HG03442 (cell line): ENCODE measurements around the gene PLCB1.
"Not testable (repeated sequence)": the region's sequence is repeated elsewhere in the genome, so short reads cannot be mapped to it uniquely, and the experiment has no call there.

ENCODE experiments used
- ATAC-seq: cut with Tn5 transposase; IDR thresholded peaks from one replicate; pipeline ENCODE4 v1.9.1; 2021; ENCODE audit warnings: mild to moderate bottlenecking, moderate library complexity; ENCODE audit not compliant: unreplicated experiment

PLCB1 gene

GRCh38 chr20:8155229-8155628, 23.2 kb downstream of the PLCB1 start:
- no peak for ATAC-seq

GRCh38 chr20:8155812-8156211, 23.7 kb downstream of the PLCB1 start:
- ATAC-seq: no peak

- ATAC-seq: peak; percentile 89
These were observed 24.4 kb downstream of the PLCB1 start for GRCh38 chr20:8156235-8157079.

- not testable (repeated sequence) for ATAC-seq
These were observed 27.2 kb downstream of the PLCB1 start for GRCh38 chr20:8159217-8159616.

DNA sequence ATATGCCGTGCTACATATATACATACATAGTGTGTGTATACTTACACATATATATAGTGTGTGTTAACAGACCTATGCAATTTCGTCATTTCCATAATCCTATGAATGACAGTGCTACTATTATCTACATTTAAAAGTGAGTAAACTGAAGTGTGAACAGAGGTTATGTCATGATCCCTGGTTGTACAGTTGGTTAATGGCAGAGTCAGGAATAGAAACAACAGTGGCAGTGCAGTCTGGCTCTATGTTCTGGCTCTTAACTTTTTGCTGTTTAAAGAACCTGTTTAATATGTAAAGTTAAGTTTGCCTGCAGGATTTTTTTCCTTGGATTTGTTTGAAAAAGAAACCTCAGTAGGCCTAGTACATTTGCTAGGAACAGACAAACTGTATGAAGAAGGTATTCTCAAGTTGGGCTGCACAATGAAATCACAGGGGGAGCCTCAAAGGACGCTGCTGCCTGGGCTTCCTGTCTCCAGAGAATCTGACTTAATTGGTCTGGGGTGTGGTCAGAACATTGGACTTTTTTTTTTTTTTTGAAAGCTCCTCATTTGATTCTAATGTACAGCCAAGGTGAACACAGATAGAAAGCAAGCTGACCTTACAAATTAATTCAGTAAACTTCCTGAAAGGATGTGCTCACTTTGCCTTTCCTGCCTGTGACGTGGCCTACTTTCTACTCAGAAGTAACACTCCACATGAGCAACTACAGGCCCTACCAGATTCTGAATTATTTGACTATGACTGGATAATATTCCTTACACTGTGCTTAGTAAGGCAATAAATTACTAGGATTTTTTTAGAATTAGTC, 29.4 kb downstream of the PLCB1 start:
- ATAC-seq: no peak

DNA sequence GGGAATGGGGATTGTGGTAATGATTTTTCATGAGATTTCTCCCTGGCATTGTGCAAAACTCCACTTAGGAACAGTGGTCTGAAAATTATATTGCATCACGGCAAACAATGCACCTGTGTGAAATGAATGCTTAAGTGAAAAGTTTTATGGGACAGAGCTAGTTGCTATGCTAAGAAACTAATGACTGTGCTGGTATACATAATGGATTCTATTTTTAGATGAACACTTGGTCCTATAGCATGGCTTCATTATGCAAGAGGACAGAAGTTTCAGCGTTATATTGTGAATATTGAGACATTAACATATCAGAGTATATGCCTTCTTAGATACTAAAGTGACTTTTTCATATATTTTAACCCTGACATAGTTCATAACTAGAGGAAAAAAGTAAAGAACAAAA, 30.5 kb downstream of the PLCB1 start:
- no peak for ATAC-seq

- ATAC-seq: no peak
These were observed 31.5 kb downstream of the PLCB1 start for GRCh38 chr20:8163543-8163942.

- ATAC-seq: no peak
These were observed 34.7 kb downstream of the PLCB1 start for GRCh38 chr20:8166730-8167129.

- no peak for ATAC-seq
These were observed 36.8 kb downstream of the PLCB1 start for GRCh38 chr20:8168785-8169288.

DNA sequence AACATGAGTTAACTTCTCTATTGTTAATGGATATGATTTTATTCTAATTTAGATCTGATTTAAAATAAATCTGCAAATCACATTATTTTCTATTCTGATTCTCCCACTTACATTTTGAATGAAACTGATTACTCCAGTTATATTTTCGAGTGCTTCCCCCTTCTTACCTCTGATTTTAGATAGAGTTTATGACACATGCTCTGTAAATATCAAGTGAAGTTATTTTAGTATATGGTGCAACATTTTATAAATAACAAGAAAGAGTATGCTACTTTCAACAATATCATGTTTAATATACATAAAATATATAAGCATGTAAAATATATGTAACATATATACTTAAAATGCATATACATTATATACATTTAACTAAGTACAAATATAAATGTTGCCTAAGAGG, 38.9 kb downstream of the PLCB1 start:
- ATAC-seq: no peak

- no peak for ATAC-seq
These were observed 40.1 kb downstream of the PLCB1 start for GRCh38 chr20:8172191-8172590.

- no peak for ATAC-seq
These were observed 43.9 kb downstream of the PLCB1 start for GRCh38 chr20:8175741-8176675.

- ATAC-seq: no peak
These were observed 51.5 kb downstream of the PLCB1 start for GRCh38 chr20:8183526-8183925.

DNA sequence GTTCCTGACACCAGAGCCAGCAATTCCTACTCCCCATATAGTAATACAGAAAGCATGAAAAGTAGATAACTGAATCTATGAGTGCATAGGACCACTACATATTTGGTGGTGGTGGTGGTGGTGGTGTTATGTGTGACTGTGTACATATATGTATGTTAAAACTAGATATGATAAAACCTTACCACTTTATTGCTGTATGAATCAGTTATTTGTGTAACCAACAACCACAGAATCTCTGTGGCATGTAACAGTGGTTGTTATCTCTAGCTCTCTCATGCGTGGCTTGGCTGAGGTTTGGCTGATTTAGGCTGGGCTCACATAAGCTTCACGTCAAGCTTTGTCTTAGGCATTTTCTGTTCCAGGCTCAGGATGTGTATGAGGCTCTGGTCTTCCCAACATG, 55.7 kb downstream of the PLCB1 start:
- no peak for ATAC-seq

DNA sequence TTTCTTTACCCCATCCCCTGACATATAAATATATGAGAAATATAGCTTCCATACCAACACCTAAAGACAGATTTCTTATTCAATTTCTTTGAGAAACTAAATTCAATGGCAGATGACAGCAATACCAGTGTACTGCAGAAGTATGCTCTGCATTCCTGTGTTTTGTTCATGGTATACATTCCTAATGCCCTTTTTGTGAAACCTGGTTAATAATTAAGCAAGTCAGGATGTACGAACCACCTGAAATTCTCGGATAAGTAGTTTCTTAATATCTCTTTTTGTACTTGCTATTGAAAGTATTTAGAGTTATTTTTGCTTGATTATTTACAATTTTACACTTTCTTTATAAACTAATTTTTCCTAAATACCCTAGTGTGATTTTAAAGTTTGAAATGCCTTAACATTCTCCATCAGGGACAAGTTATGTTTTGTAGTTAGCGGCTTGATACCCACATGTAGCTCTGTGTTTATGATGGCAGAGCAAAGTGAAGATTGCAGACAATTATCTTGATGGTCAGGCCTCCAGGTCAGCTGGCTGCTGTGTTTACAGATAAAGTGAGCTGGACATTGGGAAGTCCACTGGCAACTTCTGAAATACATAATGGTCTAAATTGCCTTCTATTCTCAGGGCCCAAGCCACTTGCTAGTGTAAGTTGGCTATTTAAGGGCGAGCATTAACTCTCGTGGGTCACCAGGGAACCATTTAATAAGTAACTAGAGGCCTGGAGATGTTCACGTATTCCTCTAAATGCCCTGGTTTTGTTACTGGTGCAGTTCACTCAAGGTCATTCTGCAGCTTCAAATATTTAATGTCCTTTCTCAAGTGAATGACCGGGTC, 58.2 kb downstream of the PLCB1 start:
- ATAC-seq: no peak

DNA sequence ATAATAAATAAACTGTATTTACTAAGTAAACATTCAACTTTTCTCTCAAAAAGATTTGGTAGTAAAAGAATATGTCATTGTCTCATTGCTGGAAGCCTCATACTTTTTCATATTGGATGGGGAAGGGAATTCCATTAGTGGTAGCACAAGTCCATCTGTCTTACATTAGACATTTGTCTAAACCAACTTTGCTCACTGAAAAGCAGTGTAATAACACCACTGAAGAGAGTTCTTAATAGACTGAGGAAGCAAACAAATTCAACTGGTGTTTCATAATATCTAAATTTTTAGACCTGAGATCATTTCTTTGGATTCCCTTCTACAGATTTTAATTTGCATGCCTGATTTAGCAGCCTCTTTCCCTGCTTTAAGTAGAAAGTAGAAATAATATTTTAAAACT, 62.7 kb downstream of the PLCB1 start:
- no peak for ATAC-seq

DNA sequence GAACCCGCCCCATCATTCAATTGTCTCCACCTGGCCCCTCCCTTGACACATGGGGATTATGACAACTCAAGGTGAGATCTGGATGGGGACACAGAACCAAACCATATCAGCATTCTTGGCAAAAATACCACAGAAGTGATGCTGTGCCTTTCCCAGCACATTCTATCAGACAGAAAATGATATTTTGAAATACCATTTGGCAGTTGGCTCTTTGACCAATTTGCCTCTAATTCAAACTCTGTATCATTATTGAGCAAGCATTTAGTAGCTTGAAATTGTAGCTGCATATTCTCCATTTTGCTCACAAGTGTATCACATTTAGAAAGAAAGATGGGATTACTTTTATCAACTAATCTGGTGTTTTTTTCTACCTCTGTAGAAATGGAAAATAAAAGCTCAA, 64.0 kb downstream of the PLCB1 start:
- ATAC-seq: no peak

GRCh38 chr20:8200220-8200619, 68.2 kb downstream of the PLCB1 start:
- ATAC-seq: no peak

GRCh38 chr20:8203366-8203765, 71.3 kb downstream of the PLCB1 start:
- no peak for ATAC-seq

GRCh38 chr20:8205996-8206395, 73.9 kb downstream of the PLCB1 start:
- ATAC-seq: no peak
